HEK293 (cell line): ENCODE results near the gene BHMT2.

Experiments
- CTCF ChIA-PET: fragments of 350-600 bp; formaldehyde crosslinking; extraction: SDS; loops from one replicate; lab custom pipeline; 2021; ENCODE audit warnings: antibody characterized with exemption; lab: Yijun Ruan, JAX
- POLR2A ChIA-PET: fragments of 300-600 bp; formaldehyde crosslinking; extraction: SDS; loops from one replicate; lab custom pipeline; 2020; ENCODE audit warnings: antibody characterized with exemption, inconsistent platforms; lab: Yijun Ruan, JAX
- H3K27ac ChIP-seq: fragments of 200-500 bp; sonication (Bioruptor generic); 2 replicates; pipeline ENCODE4 v1.5.1; 2014; ENCODE audit warnings: low read depth, low read length, control low read depth, inconsistent platforms; ENCODE audit errors: extremely low read depth
- H3K36me3 ChIP-seq, 2 experiments: fragments of 200-500 bp in 1 of 2; sonication (Bioruptor generic) in 1 of 2; 1 replicate in 1 of 2; 2 replicates in 1 of 2; pipeline ENCODE4 v1.5.1; 2014 to 2017; ENCODE audit warnings: inconsistent platforms in 2 of 2, low read length in 2 of 2; ENCODE audit not compliant: control insufficient read depth in 2 of 2, insufficient read depth in 1 of 2
- H3K4me1 ChIP-seq: fragments of 200-500 bp; sonication (Bioruptor generic); 2 replicates; pipeline ENCODE4 v1.5.1; 2014; ENCODE audit warnings: mild to moderate bottlenecking, low read length, inconsistent platforms; ENCODE audit not compliant: control insufficient read depth, insufficient read depth
- H3K4me3 ChIP-seq: 2 replicates; pipeline ENCODE4 v1.5.1; 2011; ENCODE audit warnings: low read depth, mild to moderate bottlenecking, control low read depth, low read length, moderate library complexity
- H3K9me3 ChIP-seq: fragments of 200-500 bp; sonication (Bioruptor generic); 2 replicates; pipeline ENCODE4 v1.5.1; 2014; ENCODE audit warnings: low read depth, low read length, inconsistent platforms; ENCODE audit not compliant: control insufficient read depth, insufficient read depth
- BCL6B ChIP-seq: fragments of 450-650 bp; formaldehyde crosslinking; IDR thresholded peaks from 2 replicates; pipeline ENCODE4 v1.5.1; 2017; ENCODE audit warnings: missing biosample characterization, missing genetic modification characterization
- PRDM1 ChIP-seq: fragments of 450-650 bp; formaldehyde crosslinking; IDR thresholded peaks from 2 replicates; pipeline ENCODE4; 2016; ENCODE audit warnings: missing biosample characterization, missing genetic modification characterization
- PRDM2 ChIP-seq: fragments of 450-650 bp; formaldehyde crosslinking; IDR thresholded peaks from 2 replicates; pipeline ENCODE4 v1.5.1; 2016; ENCODE audit warnings: missing biosample characterization, missing genetic modification characterization, borderline replicate concordance
- REPIN1 ChIP-seq: fragments of 450-650 bp; formaldehyde crosslinking; IDR thresholded peaks from 2 replicates; pipeline ENCODE4 v1.5.1; 2017; ENCODE audit warnings: missing biosample characterization, missing genetic modification characterization, low read depth
- SCRT1 ChIP-seq: fragments of 450-650 bp; formaldehyde crosslinking; IDR thresholded peaks from 2 replicates; pipeline ENCODE4 v1.5.1; 2016; ENCODE audit warnings: missing biosample characterization, missing genetic modification characterization, borderline replicate concordance
- TRIM28 ChIP-seq: IDR thresholded peaks from 2 replicates; pipeline ENCODE4 v1.6.1; 2011; ENCODE audit warnings: low read length, control low read depth, borderline replicate concordance
- ZBTB1 ChIP-seq: fragments of 450-650 bp; formaldehyde crosslinking; IDR thresholded peaks from 2 replicates; pipeline ENCODE4 v1.5.1; 2016; ENCODE audit warnings: missing biosample characterization, missing genetic modification characterization
- ZNF114 ChIP-seq: fragments of 450-650 bp; formaldehyde crosslinking; IDR thresholded peaks from 2 replicates; pipeline ENCODE4 v1.5.0; 2017; ENCODE audit warnings: missing biosample characterization, missing genetic modification characterization
- ZNF140 ChIP-seq: fragments of 450-650 bp; formaldehyde crosslinking; IDR thresholded peaks from 2 replicates; pipeline ENCODE4 v1.5.1; 2016; ENCODE audit warnings: missing biosample characterization, missing genetic modification characterization
- ZNF169 ChIP-seq: fragments of 450-650 bp; formaldehyde crosslinking; IDR thresholded peaks from 2 replicates; pipeline ENCODE4 v1.5.1; 2016; ENCODE audit warnings: missing biosample characterization, missing genetic modification characterization
- ZNF175 ChIP-seq: fragments of 450-650 bp; formaldehyde crosslinking; IDR thresholded peaks from 2 replicates; pipeline ENCODE4 v1.5.1; 2016; ENCODE audit warnings: missing biosample characterization, missing genetic modification characterization
- ZNF18 ChIP-seq: fragments of 450-650 bp; formaldehyde crosslinking; IDR thresholded peaks from 2 replicates; pipeline ENCODE4 v1.5.1; 2016; ENCODE audit warnings: missing biosample characterization, missing genetic modification characterization
- ZNF184 ChIP-seq: fragments of 450-650 bp; IDR thresholded peaks from 2 replicates; pipeline ENCODE4 v1.5.1; 2018; ENCODE audit warnings: missing biosample characterization, mild to moderate bottlenecking, missing genetic modification characterization
- ZNF248 ChIP-seq: fragments of 450-650 bp; formaldehyde crosslinking; IDR thresholded peaks from 2 replicates; pipeline ENCODE4 v1.5.1; 2017; ENCODE audit warnings: missing biosample characterization, missing genetic modification characterization
- ZNF362 ChIP-seq: fragments of 450-650 bp; formaldehyde crosslinking; IDR thresholded peaks from 2 replicates; pipeline ENCODE4 v1.5.1; 2016; ENCODE audit warnings: missing biosample characterization, missing genetic modification characterization
- ZNF426 ChIP-seq: fragments of 450-650 bp; formaldehyde crosslinking; IDR thresholded peaks from 2 replicates; pipeline ENCODE4 v1.5.1; 2017; ENCODE audit warnings: missing biosample characterization, missing genetic modification characterization, mild to moderate bottlenecking, inconsistent platforms, moderate library complexity
- ZNF529 ChIP-seq: fragments of 450-650 bp; formaldehyde crosslinking; IDR thresholded peaks from 2 replicates; pipeline ENCODE4 v1.5.1; 2017; ENCODE audit warnings: missing genetic modification characterization, missing biosample characterization; ENCODE audit not compliant: insufficient replicate concordance
- ZNF558 ChIP-seq: fragments of 450-650 bp; formaldehyde crosslinking; IDR thresholded peaks from 2 replicates; pipeline ENCODE4 v1.5.1; 2016; ENCODE audit warnings: missing biosample characterization, missing genetic modification characterization
- ZNF621 ChIP-seq: fragments of 450-650 bp; formaldehyde crosslinking; IDR thresholded peaks from 2 replicates; pipeline ENCODE4 v1.5.1; 2017; ENCODE audit warnings: missing biosample characterization, missing genetic modification characterization

Gene BHMT2

GRCh38 chr5:79080804-79081203 is 11.2 kb downstream of the BHMT2 start:
- ChIA-PET POLR2A (no interaction called here), CTCF (interaction anchor here (0.6 kb wide), 1 partner anchor 321 kb away, joined by 4 read pairs; no protein-coding TSS in a partner anchor)
- no peaks in the 10 kb centered on the region for H3K36me3 ChIP-seq
- TF ChIP-seq ZNF558 (tag by site-specific recombination), result 0 out of 2 replicates have a peak, but pooled peaks have one; percentile 8
- no peak for TF ChIP-seq ZNF529 (tag by site-specific recombination)
- no peak overlapping the region for H3K4me3 ChIP-seq
- H3K4me1 ChIP-seq, result no peaks in the 10 kb centered on the region
- H3K27ac ChIP-seq, result no peak overlapping the region
- no peaks in the 10 kb centered on the region for H3K9me3 ChIP-seq

- Histone ChIP-seq H3K9me3 (no peaks in the 10 kb centered on the region), H3K36me3 (no peaks in the 10 kb centered on the region), H3K4me1 (no peaks in the 10 kb centered on the region), H3K27ac (no peak overlapping the region), H3K4me3 (no peak overlapping the region)
- CTCF ChIA-PET, result interaction anchor here (0.6 kb wide), 1 partner anchor 781 kb away, joined by 6 read pairs; no protein-coding TSS in a partner anchor
- POLR2A ChIA-PET, result no interaction called here
- TF ChIP-seq ZNF175 (tag by site-specific recombination), result no peak
- TF ChIP-seq ZNF184 (tag by site-specific recombination), result no peak
- no peak for TF ChIP-seq ZNF426 (tag by site-specific recombination)
- no peak for TF ChIP-seq ZNF18
These were observed 12.2 kb downstream of the BHMT2 start for GRCh38 chr5:79081779-79082178.

GRCh38 chr5:79086116-79086515 is 16.5 kb downstream of the BHMT2 start:
- Histone ChIP-seq H3K4me3 (no peak overlapping the region), H3K4me1 (no peaks in the 10 kb centered on the region), H3K9me3 (no peaks in the 10 kb centered on the region), H3K27ac (no peak overlapping the region), H3K36me3 (no peaks in the 10 kb centered on the region)
- POLR2A ChIA-PET, result no interaction called here
- TF ChIP-seq PRDM2 (tag by site-specific recombination) (no peak), ZNF362 (tag by site-specific recombination) (no peak), ZBTB1 (tag by site-specific recombination) (no peak), ZNF248 (tag by site-specific recombination) (no peak), BCL6B (tag by site-specific recombination) (no peak), PRDM1 (tag by site-specific recombination) (no peak), ZNF114 (tag by site-specific recombination) (no peak), TRIM28 (no peak), REPIN1 (no peak), SCRT1 (tag by site-specific recombination) (no peak), ZNF621 (tag by site-specific recombination) (no peak), ZNF169 (tag by site-specific recombination) (no peak), ZNF140 (tag by site-specific recombination) (no peak)
- CTCF ChIA-PET, result interaction anchor here (0.8 kb wide), 1 partner anchor 124 kb away, joined by 5 read pairs; no protein-coding TSS in a partner anchor
